Measurements from ENCODE around the gene CMTM6.
"Not testable (repeated sequence)": the region's sequence is repeated elsewhere in the genome, so short reads cannot be mapped to it uniquely, and the experiment has no call there.

The CMTM6 gene

GRCh38 chr3:32502118-32502945 lies at the start of gene CMTM6:
CMTM6 (minus strand) TSS chr3:32502852; CDS start chr3:32502745, 107 bp downstream.
- DNase-seq, result peak; percentile 34 to 75 (median 63)

- no peak for DNase-seq
These were observed 49.4 kb upstream of the CMTM6 start for GRCh38 chr3:32552013-32552412.

- DNase-seq, result no peak
These were observed 48.8 kb upstream of the CMTM6 start for GRCh38 chr3:32551496-32551895.

GRCh38 chr3:32551087-32551486 lies 48.4 kb upstream of the CMTM6 start:
- DNase-seq, result no peak

- no peak for DNase-seq
These were observed 42.7 kb upstream of the CMTM6 start for GRCh38 chr3:32545305-32545704.

- no peak for DNase-seq
These were observed 42.2 kb upstream of the CMTM6 start for GRCh38 chr3:32544894-32545293.

DNA sequence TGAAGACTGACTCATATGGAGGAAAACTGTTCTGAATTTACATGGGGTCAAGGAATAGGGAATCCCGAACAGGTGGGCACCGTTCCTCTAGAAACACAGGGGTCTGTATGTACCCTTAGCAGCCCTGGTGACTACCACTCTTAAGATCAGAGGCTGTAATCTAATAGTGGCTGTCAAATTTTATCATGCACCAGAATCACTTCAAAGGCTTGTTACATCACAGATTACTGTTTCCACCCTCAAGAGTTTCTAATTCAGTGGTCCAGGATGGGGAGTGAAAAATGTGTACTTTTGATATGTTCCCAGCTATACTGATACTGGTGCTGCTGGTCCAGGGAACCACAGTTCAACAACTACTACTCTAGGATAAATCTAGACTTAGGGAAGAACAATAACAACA lies 40.2 kb upstream of the CMTM6 start:
- DNase-seq, result no peak

- no peak for DNase-seq
These were observed 38.2 kb upstream of the CMTM6 start for GRCh38 chr3:32540899-32541298.

DNA sequence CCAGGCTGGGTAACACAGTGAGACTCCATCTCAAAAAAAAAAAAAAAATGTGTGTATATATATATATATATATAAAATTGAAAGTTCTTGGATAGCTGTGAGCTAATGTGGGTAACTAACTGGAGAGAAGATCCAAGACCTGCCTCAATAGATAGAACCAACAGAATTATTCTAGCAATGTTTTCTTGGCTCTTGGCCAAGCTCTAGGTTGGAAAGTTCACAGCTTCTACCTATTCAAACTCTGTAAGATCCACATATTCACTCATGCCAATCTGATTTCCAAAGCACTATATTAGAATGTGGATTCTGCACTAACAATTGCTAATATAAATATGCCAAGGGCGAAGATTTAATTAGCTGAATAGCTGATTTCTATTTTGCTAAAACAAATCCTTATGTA lies 29.8 kb upstream of the CMTM6 start:
- no peak for DNase-seq

DNA sequence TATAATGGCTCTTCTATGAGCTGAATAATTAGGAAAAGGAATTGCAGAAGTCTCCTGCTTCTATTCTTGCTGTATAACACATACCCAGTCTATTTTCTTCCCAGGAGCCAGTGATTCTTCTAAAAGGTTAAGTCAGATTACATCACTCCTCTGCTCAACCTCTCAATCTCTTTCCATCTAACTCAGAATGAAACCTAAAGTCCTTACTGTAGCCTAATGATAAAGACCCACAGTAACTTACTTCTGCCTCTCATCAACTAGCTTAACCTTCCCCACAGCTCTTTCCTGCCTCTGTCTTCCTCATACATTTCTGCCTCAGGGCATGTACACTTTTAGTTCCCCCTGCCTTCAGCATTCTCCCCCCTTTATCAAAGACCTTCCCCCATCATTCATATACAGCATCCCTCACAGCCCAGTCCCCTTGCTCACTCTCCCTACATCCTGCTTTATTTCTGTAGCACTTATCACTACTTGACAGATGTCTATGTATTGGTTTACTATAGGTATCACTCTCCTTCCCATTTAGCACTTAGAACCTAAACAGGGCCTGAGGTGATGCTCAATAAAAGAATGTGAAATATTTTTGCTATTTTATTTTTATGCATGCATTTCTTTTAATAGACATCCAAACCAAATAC lies 28.5 kb upstream of the CMTM6 start:
- no peak for DNase-seq

- no peak for DNase-seq
These were observed 23.1 kb upstream of the CMTM6 start for GRCh38 chr3:32525720-32526119.

DNA sequence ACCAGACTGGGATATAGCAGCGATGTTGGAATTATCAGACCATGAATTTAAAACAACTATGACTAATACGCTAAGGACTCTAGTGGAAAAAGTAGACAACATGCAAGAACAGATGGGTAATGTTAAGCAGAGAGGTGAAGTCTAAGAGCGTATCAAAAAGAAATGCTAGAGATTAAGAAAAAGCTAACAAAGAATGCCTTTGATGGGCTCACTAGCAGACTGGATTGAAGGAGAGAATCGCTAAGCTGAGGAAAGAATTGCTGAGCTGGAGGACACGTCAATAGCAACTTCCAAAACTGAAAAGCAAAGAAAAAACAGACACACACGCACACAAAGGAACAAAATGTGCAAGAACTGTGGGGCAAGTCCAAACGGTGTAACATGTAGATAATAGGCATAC lies 20.0 kb upstream of the CMTM6 start:
- no peak for DNase-seq

DNA sequence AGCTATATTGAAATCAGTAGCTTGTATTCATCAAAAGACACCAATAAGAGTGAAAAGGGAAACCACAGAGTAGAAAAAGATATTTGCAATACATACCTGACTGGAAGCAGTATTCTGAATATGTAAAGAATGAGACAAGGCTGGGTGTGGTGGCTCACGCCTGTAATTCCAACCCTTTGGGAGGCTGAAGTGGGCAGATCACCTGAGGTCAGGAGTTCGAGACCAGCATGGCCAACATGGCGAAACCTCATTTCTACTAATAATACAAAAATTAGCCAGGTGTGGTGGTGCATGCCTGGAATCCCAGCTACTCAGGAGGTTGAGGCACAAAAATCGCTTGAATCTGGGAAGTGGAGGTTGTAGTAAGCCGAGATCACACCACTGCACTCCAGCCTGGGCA lies 16.3 kb upstream of the CMTM6 start:
- not testable (repeated sequence) for DNase-seq

DNA sequence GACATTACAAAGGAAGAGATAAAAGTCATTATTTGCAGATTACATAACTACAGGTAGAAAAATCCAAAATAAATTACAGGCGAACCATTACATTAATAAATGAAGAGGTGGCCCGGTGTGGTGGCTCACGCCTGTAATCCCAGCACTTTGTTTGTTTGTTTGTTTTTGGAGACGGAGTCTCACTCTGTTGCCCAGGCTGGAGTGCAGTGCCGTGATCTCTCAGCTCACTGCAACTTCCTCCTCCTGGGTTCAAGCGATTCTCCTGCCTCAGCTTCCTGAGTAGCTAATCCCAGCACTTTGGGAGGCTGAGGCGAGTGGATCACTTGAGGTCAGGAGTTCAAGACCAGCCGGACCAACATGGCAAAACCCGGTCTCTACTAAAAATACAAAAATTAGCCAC lies 14.1 kb upstream of the CMTM6 start:
- not testable (repeated sequence) for DNase-seq

- no peak for DNase-seq
These were observed 8.4 kb upstream of the CMTM6 start for GRCh38 chr3:32511005-32511404.

DNA sequence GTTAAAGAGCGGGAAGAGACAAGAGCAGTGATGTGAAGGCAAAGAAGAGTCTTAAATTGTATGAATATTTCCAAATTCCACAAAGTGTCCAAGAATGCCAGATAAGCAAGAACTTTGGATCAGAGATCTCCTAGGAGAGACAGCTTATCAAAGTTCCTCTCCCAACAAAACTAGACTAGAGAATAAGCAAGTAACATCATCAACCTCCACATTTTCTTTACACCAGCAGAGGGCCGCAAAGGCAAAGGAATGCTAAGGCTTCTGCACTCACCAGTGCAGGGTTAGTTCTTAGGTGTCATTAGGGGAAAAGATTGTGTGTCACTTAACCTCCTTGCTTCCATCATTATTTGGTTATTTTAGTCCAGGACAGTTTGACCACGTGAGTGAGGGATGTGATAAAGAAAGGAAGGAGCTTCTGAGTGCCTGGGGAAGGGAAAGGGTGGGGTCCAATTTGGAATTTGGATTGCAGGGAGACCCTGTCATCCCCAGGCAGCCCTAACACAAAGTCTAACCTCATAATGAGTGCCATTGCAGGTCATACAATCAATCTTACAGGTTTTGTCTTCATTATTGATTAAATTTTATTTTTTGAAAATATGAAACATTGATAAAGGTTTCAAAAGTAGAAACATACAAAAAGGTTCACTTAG lies 7.5 kb upstream of the CMTM6 start:
- DNase-seq, result peak in 2 of 4 experiments; percentile 17 to 58

GRCh38 chr3:32508711-32509110 lies 6.1 kb upstream of the CMTM6 start:
- no peak for DNase-seq

GRCh38 chr3:32506466-32506865 lies 3.8 kb upstream of the CMTM6 start:
- no peak for DNase-seq

- no peak for DNase-seq
These were observed 264 bp upstream of the CMTM6 start for GRCh38 chr3:32502946-32503286.

DNA sequence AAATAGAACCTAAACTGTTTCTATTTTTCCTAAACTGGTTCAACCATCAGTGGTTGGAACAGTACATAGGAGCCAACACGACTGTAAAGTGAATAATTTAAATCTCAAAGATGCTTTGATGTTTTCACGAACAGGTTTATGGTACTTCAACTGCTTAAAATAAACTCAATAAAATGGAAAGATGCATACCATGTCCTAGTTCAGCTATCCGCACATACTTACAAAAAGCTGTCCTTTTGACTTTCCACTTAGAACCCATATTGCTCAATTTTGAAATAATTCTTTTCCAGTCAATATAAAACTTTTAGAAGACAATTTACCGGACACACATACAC lies 902 bp downstream of the CMTM6 start:
- no peak for DNase-seq

- no peak for DNase-seq
These were observed 1.5 kb downstream of the CMTM6 start for GRCh38 chr3:32500880-32501782.

GRCh38 chr3:32500231-32500630 lies 2.4 kb downstream of the CMTM6 start:
- DNase-seq, result no peak

GRCh38 chr3:32499585-32499984 lies 3.1 kb downstream of the CMTM6 start:
- DNase-seq, result no peak
